ENCODE data around the gene SPECC1L.

- TF ChIP-seq CTCF (IDR thresholded peaks at IDR 0.05) (no peak), EP300 (IDR thresholded peaks at IDR 0.05) (no peak)
Measured at GRCh38 chr22:24231706-24232105, 38.9 kb upstream of the SPECC1L start.

All from tibial nerve (tissue), 4 donors.